Measurements from ENCODE around the gene IFNB1. TPM values are rescaled to one million over a fixed set of nuclear protein-coding genes. Genes with fewer than 3 reads are reported as not detected.

Gene IFNB1
- total RNA-seq = not detected in 2 replicates

DNA sequence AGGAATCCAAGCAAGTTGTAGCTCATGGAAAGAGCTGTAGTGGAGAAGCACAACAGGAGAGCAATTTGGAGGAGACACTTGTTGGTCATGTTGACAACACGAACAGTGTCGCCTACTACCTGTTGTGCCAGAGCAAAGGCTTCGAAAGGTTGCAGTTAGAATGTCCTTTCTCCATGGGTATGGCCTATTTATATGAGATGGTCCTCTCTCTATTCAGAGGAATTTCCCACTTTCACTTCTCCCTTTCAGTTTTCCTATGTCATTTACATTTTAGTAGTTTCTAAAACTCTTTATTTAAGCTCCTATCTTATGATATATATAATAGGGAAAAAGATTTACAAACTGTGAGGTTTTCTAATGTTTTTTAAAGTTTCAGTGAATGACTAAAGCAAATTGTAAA, at the start of gene IFNB1:
TSS of gene IFNB1 (minus strand) at position 162 of the 400 bp plus-strand sequence. CDS start at position 89, 73 bp downstream.

GRCh38 chr9:21031091-21031807, 46.5 kb downstream of the IFNB1 start, which contains the start of gene HACD4:
Gene HACD4, minus strand, starts transcription at chr9:21031640. Its CDS starts 50 bp downstream, at chr9:21031590.

Other genes with a start within 250 kb of the IFNB1 start
- gene HACD4, start 46.3 kb downstream of the IFNB1 start, total RNA-seq = 4.4 and 4.5 TPM in 2 replicates
- not detected in 2 replicates for gene IFNW1, start 63.9 kb upstream of the IFNB1 start, total RNA-seq
- gene IFNA21, start 88.7 kb upstream of the IFNB1 start, total RNA-seq = not detected in 2 replicates
- not detected in 2 replicates for gene IFNA4, start 109.6 kb upstream of the IFNB1 start, total RNA-seq
- not detected in 2 replicates for gene IFNA7, start 124.3 kb upstream of the IFNB1 start, total RNA-seq
- not detected in 2 replicates for gene IFNA10, start 129.2 kb upstream of the IFNB1 start, total RNA-seq
- gene IFNA16, start 139.4 kb upstream of the IFNB1 start, total RNA-seq = not detected in 2 replicates
- not detected in 2 replicates for gene IFNA17, start 150.3 kb upstream of the IFNB1 start, total RNA-seq
- not detected in 2 replicates for gene IFNA14, start 162.1 kb upstream of the IFNB1 start, total RNA-seq
- not detected in 2 replicates for gene IFNA5, start 227.4 kb upstream of the IFNB1 start, total RNA-seq

Measured in bronchus fibroblast of lung (primary cell).